ENCODE data around the gene NDUFA12.

NDUFA12 gene

DNA sequence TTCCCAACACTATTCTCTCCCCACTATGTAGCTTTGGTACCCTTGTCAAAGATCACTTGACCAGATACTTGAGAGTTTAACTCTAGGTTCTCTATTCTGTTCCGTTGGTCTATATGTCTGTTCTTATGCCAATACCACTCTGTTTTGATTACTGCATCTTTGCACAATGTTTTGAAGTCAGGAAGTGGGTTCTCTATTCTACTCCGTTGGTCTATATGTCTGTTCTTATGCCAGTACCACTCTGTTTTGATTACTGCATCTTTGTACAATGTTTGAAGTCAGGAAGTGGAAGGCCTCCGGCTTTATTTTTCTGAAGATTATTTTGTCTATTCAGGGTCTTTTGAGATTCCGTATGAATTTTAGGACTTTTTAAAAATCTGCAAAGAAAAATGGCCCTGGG lies 2.7 kb upstream of the NDUFA12 start (continued):
- TF ChIP-seq, protein P1, sequence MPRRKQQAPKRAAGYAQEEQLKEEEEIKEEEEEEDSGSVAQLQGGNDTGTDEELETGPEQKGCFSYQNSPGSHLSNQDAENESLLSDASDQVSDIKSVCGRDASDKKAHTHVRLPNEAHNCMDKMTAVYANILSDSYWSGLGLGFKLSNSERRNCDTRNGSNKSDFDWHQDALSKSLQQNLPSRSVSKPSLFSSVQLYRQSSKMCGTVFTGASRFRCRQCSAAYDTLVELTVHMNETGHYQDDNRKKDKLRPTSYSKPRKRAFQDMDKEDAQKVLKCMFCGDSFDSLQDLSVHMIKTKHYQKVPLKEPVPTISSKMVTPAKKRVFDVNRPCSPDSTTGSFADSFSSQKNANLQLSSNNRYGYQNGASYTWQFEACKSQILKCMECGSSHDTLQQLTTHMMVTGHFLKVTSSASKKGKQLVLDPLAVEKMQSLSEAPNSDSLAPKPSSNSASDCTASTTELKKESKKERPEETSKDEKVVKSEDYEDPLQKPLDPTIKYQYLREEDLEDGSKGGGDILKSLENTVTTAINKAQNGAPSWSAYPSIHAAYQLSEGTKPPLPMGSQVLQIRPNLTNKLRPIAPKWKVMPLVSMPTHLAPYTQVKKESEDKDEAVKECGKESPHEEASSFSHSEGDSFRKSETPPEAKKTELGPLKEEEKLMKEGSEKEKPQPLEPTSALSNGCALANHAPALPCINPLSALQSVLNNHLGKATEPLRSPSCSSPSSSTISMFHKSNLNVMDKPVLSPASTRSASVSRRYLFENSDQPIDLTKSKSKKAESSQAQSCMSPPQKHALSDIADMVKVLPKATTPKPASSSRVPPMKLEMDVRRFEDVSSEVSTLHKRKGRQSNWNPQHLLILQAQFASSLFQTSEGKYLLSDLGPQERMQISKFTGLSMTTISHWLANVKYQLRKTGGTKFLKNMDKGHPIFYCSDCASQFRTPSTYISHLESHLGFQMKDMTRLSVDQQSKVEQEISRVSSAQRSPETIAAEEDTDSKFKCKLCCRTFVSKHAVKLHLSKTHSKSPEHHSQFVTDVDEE (CRISPR knock-in tag; IDR thresholded peaks at IDR 0.05): no peak
- TF ChIP-seq RARB (CRISPR knock-in tag; IDR thresholded peaks at IDR 0.05): no peak
- TF ChIP-seq ZC3H10 (CRISPR knock-in tag; IDR thresholded peaks at IDR 0.05): no peak
- no peak for TF ChIP-seq ZNF8 (CRISPR knock-in tag; IDR thresholded peaks at IDR 0.05)
- TF ChIP-seq ZNF70 (CRISPR knock-in tag; IDR thresholded peaks at IDR 0.05): no peak
- TF ChIP-seq PPARA (CRISPR knock-in tag; IDR thresholded peaks at IDR 0.05; ENCODE audit: borderline replicate concordance): no peak
- TF ChIP-seq CSDC2 (CRISPR knock-in tag; IDR thresholded peaks at IDR 0.05): no peak

DNA sequence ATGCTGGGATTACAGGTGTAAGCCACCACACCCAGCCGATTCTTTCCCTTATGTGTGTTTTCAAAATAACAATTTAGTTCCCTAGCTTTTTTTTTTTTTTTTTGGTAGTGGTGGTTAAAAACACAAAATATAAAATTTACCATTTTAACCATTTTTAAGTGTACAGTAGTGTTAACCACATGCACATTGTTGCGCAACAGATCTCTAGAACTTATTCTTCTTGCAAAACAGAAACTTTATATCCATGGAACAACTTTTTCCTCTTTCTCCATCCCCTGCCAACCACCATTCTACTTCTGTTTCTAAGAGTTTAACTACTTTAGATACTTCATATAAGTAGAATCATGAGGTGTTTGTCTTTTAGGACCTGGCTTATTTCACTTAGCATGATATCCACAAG lies 1.1 kb upstream of the NDUFA12 start:
- no peak for TF ChIP-seq ZNF70 (CRISPR knock-in tag; IDR thresholded peaks at IDR 0.05)
- TF ChIP-seq ISL1 (CRISPR knock-in tag; IDR thresholded peaks at IDR 0.05): no peak
- TF ChIP-seq RARB (CRISPR knock-in tag; IDR thresholded peaks at IDR 0.05): no peak
- TF ChIP-seq, protein P2, sequence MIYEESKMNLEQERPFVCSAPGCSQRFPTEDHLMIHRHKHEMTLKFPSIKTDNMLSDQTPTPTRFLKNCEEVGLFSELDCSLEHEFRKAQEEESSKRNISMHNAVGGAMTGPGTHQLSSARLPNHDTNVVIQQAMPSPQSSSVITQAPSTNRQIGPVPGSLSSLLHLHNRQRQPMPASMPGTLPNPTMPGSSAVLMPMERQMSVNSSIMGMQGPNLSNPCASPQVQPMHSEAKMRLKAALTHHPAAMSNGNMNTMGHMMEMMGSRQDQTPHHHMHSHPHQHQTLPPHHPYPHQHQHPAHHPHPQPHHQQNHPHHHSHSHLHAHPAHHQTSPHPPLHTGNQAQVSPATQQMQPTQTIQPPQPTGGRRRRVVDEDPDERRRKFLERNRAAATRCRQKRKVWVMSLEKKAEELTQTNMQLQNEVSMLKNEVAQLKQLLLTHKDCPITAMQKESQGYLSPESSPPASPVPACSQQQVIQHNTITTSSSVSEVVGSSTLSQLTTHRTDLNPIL (CRISPR knock-in tag; IDR thresholded peaks at IDR 0.05; ENCODE audit: low read depth): no peak
- TF ChIP-seq ESRRG (CRISPR knock-in tag; IDR thresholded peaks at IDR 0.05): no peak
- no peak for TF ChIP-seq CSDC2 (CRISPR knock-in tag; IDR thresholded peaks at IDR 0.05)
- ATAC-seq: no peak

DNA sequence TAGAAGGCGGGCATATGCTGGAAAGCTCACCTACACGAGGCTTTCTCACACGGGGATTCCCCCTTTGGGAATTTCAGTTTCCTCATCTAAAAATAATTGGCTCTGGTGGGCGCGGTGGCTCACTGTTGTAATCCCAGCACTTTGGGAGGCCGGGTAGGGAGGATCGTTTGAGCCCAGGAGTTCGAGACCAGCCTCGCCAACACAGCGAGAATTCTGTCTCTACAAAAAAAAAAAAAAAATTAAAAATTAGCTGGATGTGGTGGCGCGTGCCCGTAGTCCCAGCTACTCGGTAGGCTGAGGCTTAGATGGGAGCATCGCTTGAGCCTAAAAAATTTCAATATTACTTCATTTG lies 400 bp upstream of the NDUFA12 start:
- no peak for TF ChIP-seq GLIS3 (CRISPR knock-in tag; IDR thresholded peaks at IDR 0.05)
- no peak for TF ChIP-seq PPARA (CRISPR knock-in tag; IDR thresholded peaks at IDR 0.05; ENCODE audit: borderline replicate concordance)
- TF ChIP-seq, protein P3, sequence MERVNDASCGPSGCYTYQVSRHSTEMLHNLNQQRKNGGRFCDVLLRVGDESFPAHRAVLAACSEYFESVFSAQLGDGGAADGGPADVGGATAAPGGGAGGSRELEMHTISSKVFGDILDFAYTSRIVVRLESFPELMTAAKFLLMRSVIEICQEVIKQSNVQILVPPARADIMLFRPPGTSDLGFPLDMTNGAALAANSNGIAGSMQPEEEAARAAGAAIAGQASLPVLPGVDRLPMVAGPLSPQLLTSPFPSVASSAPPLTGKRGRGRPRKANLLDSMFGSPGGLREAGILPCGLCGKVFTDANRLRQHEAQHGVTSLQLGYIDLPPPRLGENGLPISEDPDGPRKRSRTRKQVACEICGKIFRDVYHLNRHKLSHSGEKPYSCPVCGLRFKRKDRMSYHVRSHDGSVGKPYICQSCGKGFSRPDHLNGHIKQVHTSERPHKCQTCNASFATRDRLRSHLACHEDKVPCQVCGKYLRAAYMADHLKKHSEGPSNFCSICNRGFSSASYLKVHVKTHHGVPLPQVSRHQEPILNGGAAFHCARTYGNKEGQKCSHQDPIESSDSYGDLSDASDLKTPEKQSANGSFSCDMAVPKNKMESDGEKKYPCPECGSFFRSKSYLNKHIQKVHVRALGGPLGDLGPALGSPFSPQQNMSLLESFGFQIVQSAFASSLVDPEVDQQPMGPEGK (CRISPR knock-in tag; IDR thresholded peaks at IDR 0.05; ENCODE audit: borderline replicate concordance): no peak
- TF ChIP-seq SNAI2 (CRISPR knock-in tag; IDR thresholded peaks at IDR 0.05): no peak
- no peak for TF ChIP-seq ZNF565 (CRISPR knock-in tag; conservative IDR thresholded peaks at IDR 0.05; ENCODE audit: low read depth)
- no peak for TF ChIP-seq TOX (CRISPR knock-in tag; IDR thresholded peaks at IDR 0.05; ENCODE audit: borderline replicate concordance)
- TF ChIP-seq, protein P2 (CRISPR knock-in tag; IDR thresholded peaks at IDR 0.05; ENCODE audit: low read depth): no peak
- TF ChIP-seq BACH2 (CRISPR knock-in tag; IDR thresholded peaks at IDR 0.05; ENCODE audit: borderline replicate concordance): no peak
- no peak for TF ChIP-seq ARNTL (CRISPR knock-in tag; IDR thresholded peaks at IDR 0.05; ENCODE audit: borderline replicate concordance, low read depth)
- TF ChIP-seq, protein P1 (CRISPR knock-in tag; IDR thresholded peaks at IDR 0.05): no peak
- TF ChIP-seq ZFP30 (CRISPR knock-in tag; IDR thresholded peaks at IDR 0.05): no peak
- TF ChIP-seq ISL1 (CRISPR knock-in tag; IDR thresholded peaks at IDR 0.05): no peak
- no peak; the same call in 2 of the 3 replicates for ATAC-seq

DNA sequence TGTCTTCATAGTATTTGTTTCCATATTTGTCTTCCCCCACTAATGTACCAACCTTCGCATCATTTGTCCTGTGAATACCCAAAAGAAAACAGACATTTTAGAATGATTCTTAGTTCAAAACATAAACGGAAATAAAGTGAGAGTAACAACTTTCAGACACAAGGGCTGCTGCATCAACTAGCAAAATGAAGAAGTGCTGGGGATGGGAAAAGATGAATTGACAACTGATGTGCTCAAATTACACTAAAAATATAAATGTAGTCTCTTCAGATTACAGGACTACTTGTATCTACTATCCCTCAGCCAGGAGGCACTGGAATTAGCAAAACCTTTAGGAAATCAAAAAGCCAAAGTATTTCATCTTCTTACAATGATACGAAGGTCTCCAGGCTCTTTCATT lies 743 bp downstream of the NDUFA12 start:
- TF ChIP-seq ZNF70 (CRISPR knock-in tag; IDR thresholded peaks at IDR 0.05) (no peak), ESRRG (CRISPR knock-in tag; IDR thresholded peaks at IDR 0.05) (no peak), OSR1 (CRISPR knock-in tag; IDR thresholded peaks at IDR 0.05) (no peak), ARNTL (CRISPR knock-in tag; IDR thresholded peaks at IDR 0.05; ENCODE audit: borderline replicate concordance, low read depth) (no peak), RARB (CRISPR knock-in tag; IDR thresholded peaks at IDR 0.05) (no peak), ZC3H10 (CRISPR knock-in tag; IDR thresholded peaks at IDR 0.05) (no peak), CSDC2 (CRISPR knock-in tag; IDR thresholded peaks at IDR 0.05) (no peak), ZFP30 (CRISPR knock-in tag; IDR thresholded peaks at IDR 0.05) (no peak), ISL1 (CRISPR knock-in tag; IDR thresholded peaks at IDR 0.05) (no peak)
- TF ChIP-seq, protein P1 (CRISPR knock-in tag; IDR thresholded peaks at IDR 0.05): no peak
- TF ChIP-seq, protein P4, sequence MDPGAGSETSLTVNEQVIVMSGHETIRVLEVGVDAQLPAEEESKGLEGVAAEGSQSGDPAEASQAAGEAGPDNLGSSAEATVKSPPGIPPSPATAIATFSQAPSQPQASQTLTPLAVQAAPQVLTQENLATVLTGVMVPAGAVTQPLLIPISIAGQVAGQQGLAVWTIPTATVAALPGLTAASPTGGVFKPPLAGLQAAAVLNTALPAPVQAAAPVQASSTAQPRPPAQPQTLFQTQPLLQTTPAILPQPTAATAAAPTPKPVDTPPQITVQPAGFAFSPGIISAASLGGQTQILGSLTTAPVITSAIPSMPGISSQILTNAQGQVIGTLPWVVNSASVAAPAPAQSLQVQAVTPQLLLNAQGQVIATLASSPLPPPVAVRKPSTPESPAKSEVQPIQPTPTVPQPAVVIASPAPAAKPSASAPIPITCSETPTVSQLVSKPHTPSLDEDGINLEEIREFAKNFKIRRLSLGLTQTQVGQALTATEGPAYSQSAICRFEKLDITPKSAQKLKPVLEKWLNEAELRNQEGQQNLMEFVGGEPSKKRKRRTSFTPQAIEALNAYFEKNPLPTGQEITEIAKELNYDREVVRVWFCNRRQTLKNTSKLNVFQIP (CRISPR knock-in tag; IDR thresholded peaks at IDR 0.05; ENCODE audit: borderline replicate concordance, low read depth): no peak
- ATAC-seq: peak; percentile 8

All from SK-N-SH treated with all-trans-retinoic acid at 6 μM for 48 hours (cell line).